ENCODE results near the gene TSBP1. TPM values are rescaled to one million over a fixed set of nuclear protein-coding genes. Genes with fewer than 3 reads are reported as not detected.

Gene TSBP1
- total RNA-seq, 1 donor: not detected

DNA sequence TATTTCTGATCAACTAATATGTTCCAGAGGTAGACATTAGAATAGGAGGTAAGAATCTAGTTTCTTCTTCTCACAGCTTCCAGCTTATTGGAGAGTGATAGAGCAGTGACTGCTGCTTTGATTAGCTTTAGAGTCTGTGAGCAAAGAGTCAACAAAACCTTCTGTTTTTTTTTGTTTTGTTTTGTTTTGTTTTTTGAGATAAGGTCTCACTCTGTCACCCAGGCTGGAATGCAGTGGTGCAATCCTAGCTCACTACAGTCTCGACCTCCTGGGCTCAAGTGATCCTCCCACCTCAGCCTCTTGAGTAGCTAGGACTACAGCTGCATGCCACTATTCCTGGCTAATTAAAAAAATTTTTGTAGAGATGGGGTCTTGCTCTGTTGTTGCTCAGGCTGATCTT, 39.3 kb downstream of the TSBP1 start:
- no peaks in the 10 kb centered on the region for H3K4me1 ChIP-seq (ENCODE audit: insufficient read depth, low read length)
- peaks cover 4% of the 10 kb centered on the region for H3K27me3 ChIP-seq (ENCODE audit: insufficient read depth, low read length)
- no peak overlapping the region for H3K4me2 ChIP-seq (ENCODE audit: insufficient read depth, low read length)
- H4K20me1 ChIP-seq (ENCODE audit: insufficient read depth, low read length): no peaks in the 10 kb centered on the region
- no peak for DNase-seq (ENCODE audit: insufficient read length, low spot score, missing footprints)
- no peak overlapping the region for H3K27ac ChIP-seq (ENCODE audit: low read depth, low read length)
- no peak overlapping the region for H3K4me3 ChIP-seq (ENCODE audit: insufficient read depth, low read length)
- H3K36me3 ChIP-seq (ENCODE audit: insufficient read depth, low read length): no peaks in the 10 kb centered on the region
- no peak overlapping the region for H2AFZ ChIP-seq (ENCODE audit: low read length)
- H3K9me3 ChIP-seq (ENCODE audit: low read depth, low read length): no peaks in the 10 kb centered on the region
- no peaks in the 10 kb centered on the region for H3K79me2 ChIP-seq (ENCODE audit: insufficient read depth, low read length)
- TF ChIP-seq, protein P1, sequence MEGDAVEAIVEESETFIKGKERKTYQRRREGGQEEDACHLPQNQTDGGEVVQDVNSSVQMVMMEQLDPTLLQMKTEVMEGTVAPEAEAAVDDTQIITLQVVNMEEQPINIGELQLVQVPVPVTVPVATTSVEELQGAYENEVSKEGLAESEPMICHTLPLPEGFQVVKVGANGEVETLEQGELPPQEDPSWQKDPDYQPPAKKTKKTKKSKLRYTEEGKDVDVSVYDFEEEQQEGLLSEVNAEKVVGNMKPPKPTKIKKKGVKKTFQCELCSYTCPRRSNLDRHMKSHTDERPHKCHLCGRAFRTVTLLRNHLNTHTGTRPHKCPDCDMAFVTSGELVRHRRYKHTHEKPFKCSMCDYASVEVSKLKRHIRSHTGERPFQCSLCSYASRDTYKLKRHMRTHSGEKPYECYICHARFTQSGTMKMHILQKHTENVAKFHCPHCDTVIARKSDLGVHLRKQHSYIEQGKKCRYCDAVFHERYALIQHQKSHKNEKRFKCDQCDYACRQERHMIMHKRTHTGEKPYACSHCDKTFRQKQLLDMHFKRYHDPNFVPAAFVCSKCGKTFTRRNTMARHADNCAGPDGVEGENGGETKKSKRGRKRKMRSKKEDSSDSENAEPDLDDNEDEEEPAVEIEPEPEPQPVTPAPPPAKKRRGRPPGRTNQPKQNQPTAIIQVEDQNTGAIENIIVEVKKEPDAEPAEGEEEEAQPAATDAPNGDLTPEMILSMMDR (IDR thresholded peaks at IDR 0.05; ENCODE audit: extremely low read depth, low read depth, low read length): no peak

DNA sequence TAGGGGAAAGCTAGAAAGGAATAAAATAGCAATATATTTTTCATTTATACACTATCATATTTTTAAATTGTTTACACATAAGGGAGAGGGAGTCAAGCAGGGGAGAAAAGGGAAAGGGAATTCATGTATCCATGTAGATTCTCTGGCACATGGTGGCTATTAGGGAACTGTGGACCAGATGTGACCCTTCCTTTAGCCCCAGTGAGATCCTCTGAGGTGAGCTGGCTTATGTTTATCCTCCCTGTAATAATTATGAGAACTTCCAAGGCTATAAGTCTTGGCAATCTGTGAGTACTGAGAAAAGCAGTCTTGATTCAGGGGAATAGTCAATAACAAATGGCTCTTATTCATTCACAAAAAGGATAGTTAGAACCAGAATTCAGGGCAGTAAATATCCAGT, 42.6 kb downstream of the TSBP1 start:
- TF ChIP-seq, protein P1 (IDR thresholded peaks at IDR 0.05; ENCODE audit: extremely low read depth, low read depth, low read length): no peak
- H3K4me2 ChIP-seq (ENCODE audit: insufficient read depth, low read length): no peak overlapping the region
- no peaks in the 10 kb centered on the region for H3K9me3 ChIP-seq (ENCODE audit: low read depth, low read length)
- H3K27ac ChIP-seq (ENCODE audit: low read depth, low read length): no peak overlapping the region
- no peaks in the 10 kb centered on the region for H3K36me3 ChIP-seq (ENCODE audit: insufficient read depth, low read length)
- H3K4me1 ChIP-seq (ENCODE audit: insufficient read depth, low read length): no peaks in the 10 kb centered on the region
- H4K20me1 ChIP-seq (ENCODE audit: insufficient read depth, low read length): no peaks in the 10 kb centered on the region
- no peak for DNase-seq (ENCODE audit: insufficient read length, low spot score, missing footprints)
- peaks cover 4% of the 10 kb centered on the region for H3K27me3 ChIP-seq (ENCODE audit: insufficient read depth, low read length)
- H2AFZ ChIP-seq (ENCODE audit: low read length): no peak overlapping the region
- no peaks in the 10 kb centered on the region for H3K79me2 ChIP-seq (ENCODE audit: insufficient read depth, low read length)
- no peak overlapping the region for H3K4me3 ChIP-seq (ENCODE audit: insufficient read depth, low read length)

DNA sequence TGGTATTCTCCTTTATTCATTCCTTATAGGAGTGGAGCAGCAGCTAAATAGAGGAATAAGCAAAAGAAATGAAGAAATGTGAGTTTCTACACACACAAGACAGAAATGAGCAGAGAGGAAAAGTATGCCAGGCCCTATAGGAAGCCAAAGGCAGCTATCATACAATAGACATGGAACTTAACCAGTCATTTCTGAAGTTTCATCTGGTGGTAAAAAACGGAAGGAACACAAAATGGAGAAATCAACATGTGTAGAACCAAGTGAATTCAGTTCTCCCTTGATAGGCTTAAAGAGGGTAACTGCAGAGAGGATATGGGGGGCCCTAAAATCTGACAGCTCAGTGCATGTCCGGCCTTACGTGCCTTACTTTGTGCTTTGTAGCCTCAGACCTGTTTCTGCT, 44.6 kb downstream of the TSBP1 start:
- TF ChIP-seq, protein P1 (IDR thresholded peaks at IDR 0.05; ENCODE audit: extremely low read depth, low read depth, low read length): no peak
- H3K9me3 ChIP-seq (ENCODE audit: low read depth, low read length): no peaks in the 10 kb centered on the region

DNA sequence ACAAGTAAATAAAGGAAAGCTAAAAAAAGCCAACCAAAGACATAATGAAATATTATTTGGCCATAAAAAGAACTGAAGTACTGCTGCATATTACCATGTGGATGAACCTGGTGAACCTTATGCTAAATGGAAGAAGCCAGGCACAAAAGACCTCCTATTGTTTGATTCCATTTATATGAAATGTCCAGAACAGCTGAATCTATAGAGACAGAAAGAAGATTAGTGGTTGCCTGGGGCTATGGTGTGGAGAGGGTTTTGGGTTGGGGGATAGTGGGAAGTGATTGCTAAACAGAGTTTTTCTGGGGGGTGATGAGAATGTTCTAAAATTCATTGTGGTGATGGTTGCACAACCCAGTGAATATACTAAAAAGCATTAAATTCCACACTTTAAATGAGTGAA, 53.2 kb downstream of the TSBP1 start:
- H3K4me3 ChIP-seq (ENCODE audit: insufficient read depth, low read length): no peak overlapping the region
- H3K36me3 ChIP-seq (ENCODE audit: insufficient read depth, low read length): no peaks in the 10 kb centered on the region
- H3K9me3 ChIP-seq (ENCODE audit: low read depth, low read length): no peaks in the 10 kb centered on the region
- no peak for DNase-seq (ENCODE audit: insufficient read length, low spot score, missing footprints)
- TF ChIP-seq, protein P1 (IDR thresholded peaks at IDR 0.05; ENCODE audit: extremely low read depth, low read depth, low read length): no peak
- H2AFZ ChIP-seq (ENCODE audit: low read length): no peak overlapping the region
- H3K79me2 ChIP-seq (ENCODE audit: insufficient read depth, low read length): no peaks in the 10 kb centered on the region
- no peak overlapping the region for H3K27ac ChIP-seq (ENCODE audit: low read depth, low read length)
- H3K27me3 ChIP-seq (ENCODE audit: insufficient read depth, low read length): peaks cover 6% of the 10 kb centered on the region
- no peak overlapping the region for H3K4me2 ChIP-seq (ENCODE audit: insufficient read depth, low read length)
- no peaks in the 10 kb centered on the region for H4K20me1 ChIP-seq (ENCODE audit: insufficient read depth, low read length)
- no peaks in the 10 kb centered on the region for H3K4me1 ChIP-seq (ENCODE audit: insufficient read depth, low read length)

More for the DNA sequence above, 44.6 kb downstream of the TSBP1 start:
- no peak overlapping the region for H3K4me3 ChIP-seq (ENCODE audit: insufficient read depth, low read length)
- H2AFZ ChIP-seq (ENCODE audit: low read length): no peak overlapping the region
- H3K36me3 ChIP-seq (ENCODE audit: insufficient read depth, low read length): no peaks in the 10 kb centered on the region
- H3K27me3 ChIP-seq (ENCODE audit: insufficient read depth, low read length): peaks cover 6% of the 10 kb centered on the region
- no peaks in the 10 kb centered on the region for H4K20me1 ChIP-seq (ENCODE audit: insufficient read depth, low read length)
- no peaks in the 10 kb centered on the region for H3K79me2 ChIP-seq (ENCODE audit: insufficient read depth, low read length)
- no peak overlapping the region for H3K4me2 ChIP-seq (ENCODE audit: insufficient read depth, low read length)
- no peaks in the 10 kb centered on the region for H3K4me1 ChIP-seq (ENCODE audit: insufficient read depth, low read length)
- DNase-seq (ENCODE audit: insufficient read length, low spot score, missing footprints): no peak
- H3K27ac ChIP-seq (ENCODE audit: low read depth, low read length): no peak overlapping the region
